ENCODE data around the gene SLC7A1.
A peak's percentile ranks its signal among the peaks of the same experiment; 100 is the strongest.
"Not testable (repeated sequence)": the region's sequence is repeated elsewhere in the genome, so short reads cannot be mapped to it uniquely, and the experiment has no call there.

SLC7A1 gene

DNA sequence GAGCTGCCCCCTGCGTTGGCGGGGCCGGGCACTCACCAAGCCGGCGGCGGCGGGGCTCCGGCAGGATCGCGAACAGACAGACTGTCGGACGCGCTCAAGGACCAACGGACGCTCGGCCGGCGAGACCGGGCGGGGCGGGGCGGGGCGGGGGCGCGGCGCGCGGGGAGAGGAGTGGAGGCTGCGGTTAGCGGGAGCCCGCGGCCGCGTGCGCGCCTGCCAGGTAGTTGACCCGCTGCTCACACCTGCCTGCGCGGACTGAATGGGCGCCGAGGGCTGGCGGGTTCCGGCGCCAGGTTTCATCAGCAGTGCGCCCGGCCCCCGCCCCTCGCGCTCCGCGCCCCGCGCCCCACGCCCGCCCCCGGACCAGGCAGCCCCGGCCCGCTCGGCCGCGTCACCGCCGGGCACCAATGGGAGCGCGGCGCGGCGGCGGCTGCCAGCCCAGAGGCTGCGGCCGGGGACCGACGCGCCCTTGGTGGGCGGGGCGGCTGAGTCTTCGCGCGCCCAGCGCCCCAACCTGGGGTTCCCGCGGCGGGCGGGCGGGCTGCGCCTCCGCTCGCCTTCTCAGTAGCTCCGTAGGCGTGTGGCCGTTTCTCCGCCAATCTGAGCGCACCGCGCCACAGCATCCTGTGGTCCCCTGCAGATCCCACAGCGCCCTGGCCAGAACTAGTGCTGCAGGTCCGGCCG, at the start of gene SLC7A1:
Gene SLC7A1 (minus strand): TSS at position 309 of the 684 bp plus-strand sequence. CDS start 59,500 bp downstream, outside the sequence.
- DNase-seq (ENCODE audit: low spot score): peak; percentile 78

DNA sequence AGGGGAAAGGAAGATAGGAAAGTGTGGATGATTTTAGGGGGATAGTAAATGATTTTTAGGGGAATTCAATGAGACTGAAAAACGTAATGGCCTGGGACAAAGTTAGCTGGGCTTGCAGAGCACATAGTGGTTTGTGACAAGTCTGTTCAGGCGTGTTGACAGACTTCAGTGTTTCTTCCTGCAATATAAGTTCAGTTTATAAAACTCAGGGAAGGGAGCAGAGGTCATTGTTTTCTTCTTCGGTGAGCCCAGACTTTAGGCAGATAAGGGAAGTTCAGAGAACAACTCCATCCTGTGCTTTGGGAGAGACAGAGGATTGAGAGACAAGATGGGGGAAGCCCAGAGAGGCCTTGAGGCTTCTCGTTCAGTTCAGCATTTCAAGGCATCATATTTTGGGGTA, 45.2 kb upstream of the SLC7A1 start:
- DNase-seq (ENCODE audit: low spot score): no peak

DNA sequence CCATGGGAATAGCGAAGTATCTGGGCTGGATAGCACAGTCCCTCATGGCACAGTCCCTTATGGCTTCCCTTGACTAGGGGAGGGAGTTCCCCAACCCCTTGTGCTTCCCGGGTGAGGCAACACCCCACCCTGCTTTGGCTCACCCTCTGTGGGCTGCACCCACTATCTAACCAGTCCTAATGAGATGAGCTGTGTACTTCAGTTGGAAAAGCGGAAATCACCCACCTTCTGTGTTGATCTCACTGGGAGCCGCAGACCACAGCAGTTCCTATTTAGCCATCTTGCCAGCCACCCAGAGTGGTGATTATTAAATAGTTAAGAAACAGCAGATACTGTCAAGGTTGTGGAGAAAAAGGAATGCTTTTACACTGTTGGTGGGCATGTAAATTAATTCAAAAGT, 41.3 kb upstream of the SLC7A1 start:
- DNase-seq (ENCODE audit: low spot score): not testable (repeated sequence)

DNA sequence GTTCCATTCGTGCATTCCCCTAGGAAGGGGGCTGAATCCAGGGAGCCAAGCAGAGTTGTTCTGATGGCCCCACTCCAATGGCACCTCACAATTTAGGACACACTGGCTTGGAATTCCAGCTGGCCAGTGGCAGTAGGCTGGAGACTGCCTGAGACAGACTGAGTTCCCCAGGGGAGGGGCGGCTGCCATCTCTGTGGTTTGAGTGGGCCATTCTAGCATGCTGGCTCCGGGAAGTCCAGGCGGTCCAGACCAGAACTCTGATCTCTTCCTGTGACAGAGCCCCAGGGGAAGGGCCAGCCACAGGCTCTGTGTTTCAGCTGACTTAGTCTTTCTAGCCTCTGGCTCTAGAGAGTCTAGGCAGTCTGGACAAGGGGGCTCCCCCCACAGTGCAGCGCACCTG, 29.5 kb upstream of the SLC7A1 start:
- DNase-seq (ENCODE audit: low spot score): no peak

DNA sequence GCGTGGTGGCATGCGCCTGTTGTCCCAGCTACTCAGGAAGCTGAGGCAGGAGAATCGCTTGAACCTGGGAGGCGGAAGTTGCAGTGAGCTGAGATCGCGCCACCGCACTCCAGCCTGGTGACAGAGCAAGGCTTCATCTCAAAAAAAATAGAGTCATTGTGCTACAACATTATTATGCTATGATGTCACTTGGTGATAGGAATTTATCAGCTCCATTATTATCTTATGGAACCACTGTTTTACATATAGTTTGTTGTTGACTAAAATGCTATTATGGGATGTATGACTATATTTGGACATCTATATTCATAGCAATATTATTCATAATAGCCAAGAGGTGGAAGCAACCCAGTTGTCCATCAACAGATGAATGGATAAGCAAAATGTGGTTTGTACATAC, 26.4 kb upstream of the SLC7A1 start:
- no peak for DNase-seq (ENCODE audit: low spot score)

DNA sequence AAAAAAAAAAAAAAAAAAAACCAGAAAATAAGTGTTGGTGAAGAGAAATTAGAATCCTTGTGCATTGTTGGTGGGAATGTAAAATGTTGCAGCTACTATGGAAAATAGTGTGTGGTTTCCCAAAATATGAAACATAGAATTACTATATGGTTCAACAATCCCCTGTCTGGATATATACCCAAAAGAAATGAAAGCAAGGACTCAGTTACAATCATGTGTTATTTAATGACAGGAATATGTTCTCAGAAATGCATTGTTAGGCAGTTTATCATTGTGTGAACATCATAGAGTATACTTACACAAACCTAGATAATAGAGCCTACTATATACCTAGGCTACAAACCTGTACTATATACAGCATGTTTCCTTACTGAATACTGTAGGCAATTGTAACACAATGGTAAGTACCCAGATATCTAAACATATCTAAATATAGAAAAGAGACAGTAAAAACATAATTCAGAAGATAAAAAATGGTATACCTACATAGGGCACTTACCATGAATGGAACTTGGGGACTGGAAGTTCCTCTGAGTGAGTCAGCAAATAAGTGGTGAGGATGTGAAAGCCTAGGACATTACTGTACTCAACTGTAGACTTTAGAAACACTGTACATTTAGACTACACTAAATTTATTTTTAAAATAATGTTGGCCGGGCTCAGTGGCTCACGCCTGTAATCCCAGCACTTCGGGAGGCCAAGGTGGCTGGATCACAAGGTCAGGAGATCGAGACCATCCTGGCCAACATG, 25.7 kb upstream of the SLC7A1 start:
- no peak for DNase-seq (ENCODE audit: low spot score)

DNA sequence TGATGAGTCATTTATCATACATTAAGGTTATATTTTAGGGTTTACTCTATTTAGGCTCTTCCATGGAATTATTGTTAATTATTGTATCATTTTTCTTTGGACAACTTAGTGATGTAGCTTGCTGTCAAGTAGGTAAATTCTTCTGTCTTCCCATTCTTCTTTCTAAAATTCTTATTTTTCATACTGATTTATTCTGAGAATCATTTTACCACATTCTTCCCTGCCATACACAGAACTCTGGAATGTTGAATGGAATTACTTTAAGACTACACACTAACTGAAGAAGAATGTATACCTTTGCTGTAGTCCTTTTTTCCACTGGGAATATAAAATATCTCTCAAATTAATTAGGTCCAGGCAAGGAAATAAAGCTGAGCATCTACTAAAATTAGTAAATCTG, 24.5 kb upstream of the SLC7A1 start:
- no peak for DNase-seq (ENCODE audit: low spot score)

DNA sequence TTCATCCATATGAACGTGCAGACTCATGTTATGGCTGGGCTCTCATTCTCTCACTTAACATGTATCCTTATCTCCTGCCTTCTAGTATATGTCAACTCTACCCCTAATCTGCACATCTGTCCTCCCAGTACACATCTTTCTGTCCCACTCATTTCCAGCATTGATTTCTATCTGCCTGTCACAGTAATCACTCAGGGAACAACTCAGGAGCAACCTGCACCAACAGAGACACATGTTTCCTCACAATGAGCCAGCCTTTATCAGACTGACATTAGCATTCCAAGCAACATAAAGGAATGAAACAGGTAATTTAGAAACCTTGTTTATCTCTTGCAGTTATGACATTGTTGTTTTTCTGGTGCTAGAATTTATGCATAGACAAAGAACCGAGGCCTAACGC, 17.6 kb upstream of the SLC7A1 start:
- DNase-seq (ENCODE audit: low spot score): no peak

DNA sequence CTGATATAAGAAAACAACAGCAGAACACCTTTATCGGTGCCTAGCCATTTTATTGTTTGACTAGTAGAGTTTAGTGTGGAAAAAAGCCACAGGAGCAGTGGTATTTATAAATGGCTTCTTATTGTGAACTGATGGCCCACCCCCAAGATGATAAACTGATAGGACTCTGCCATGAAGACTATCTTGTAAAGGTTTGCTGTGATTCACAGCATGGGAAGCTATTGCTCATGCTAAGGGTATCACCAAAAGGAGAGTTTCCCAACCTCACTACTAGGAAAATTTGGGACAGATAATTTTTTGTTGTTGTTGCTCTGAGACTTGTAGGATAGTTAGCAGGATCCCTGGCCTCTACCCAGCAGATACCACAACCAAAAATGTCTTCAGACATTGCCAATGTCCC, 12.0 kb upstream of the SLC7A1 start:
- DNase-seq (ENCODE audit: low spot score): no peak

DNA sequence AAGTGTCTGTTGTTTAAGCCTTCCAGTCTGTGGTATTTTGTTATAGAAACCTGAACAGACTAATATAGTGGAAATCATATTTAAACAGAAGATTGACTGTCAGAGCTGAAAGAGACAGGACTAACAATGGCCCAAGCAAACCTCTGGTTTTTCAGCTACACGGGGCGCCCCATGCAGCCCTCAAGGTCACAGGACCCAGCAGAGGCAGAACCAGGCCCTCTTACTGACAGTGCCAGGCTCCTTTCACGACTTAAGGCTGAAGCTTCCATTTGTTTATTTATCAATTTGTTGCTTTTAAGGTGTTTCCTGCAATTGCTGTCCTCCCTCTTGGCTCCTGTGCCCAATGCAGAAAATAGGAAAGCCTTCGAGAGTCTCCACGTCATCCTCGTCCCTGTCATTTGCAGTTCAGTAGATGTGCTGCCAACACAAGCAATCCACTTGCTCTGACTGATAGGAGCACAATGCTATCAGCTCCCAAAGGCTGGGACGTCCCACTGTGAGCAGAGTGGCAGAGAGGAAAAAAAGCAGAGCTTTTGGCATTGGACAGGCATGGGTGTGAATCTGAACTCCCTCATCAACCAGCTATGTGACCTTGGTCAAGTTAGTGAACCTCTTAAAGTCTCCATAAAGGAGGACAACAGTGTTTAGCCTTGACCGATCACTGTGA, 10.5 kb upstream of the SLC7A1 start:
- DNase-seq (ENCODE audit: low spot score): no peak

DNA sequence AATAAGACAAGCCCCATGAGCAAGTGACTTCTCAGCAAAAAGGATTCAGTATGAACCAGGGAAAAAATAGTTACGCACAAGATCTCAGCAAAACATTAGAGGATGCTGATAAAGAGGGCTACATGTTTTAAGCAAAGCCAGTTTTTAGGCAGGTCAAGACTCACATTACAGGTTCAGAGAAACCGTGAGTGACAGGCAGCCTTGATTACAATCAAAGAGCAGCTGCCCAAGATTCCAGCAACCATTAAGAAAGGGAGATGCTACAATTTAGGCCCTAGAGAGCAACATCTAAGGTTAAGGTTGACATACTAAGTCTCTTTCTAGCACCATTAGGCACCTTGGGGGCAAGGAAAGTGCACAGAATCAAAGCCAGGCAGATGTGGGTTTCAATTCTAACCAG, 2.8 kb upstream of the SLC7A1 start:
- DNase-seq (ENCODE audit: low spot score): no peak

DNA sequence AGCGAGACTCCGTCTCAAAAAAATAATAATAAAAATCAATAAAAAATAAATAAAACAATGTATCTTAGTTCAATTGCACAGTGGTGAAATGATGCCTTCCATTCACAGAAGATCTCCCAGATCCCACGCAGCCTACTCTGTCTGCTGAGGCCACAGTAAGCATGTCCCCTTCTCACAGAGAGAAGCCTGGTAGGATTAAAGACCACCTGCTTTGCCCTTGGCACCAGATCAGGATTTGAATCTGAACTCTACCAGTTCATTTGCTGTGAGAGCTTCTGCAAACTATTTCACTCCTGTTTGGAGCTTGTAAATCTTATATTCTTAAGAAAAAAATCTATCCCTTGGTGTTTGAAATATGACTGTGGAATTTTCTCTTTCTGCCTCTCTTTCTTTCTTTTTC, 2.2 kb upstream of the SLC7A1 start:
- DNase-seq (ENCODE audit: low spot score): no peak

DNA sequence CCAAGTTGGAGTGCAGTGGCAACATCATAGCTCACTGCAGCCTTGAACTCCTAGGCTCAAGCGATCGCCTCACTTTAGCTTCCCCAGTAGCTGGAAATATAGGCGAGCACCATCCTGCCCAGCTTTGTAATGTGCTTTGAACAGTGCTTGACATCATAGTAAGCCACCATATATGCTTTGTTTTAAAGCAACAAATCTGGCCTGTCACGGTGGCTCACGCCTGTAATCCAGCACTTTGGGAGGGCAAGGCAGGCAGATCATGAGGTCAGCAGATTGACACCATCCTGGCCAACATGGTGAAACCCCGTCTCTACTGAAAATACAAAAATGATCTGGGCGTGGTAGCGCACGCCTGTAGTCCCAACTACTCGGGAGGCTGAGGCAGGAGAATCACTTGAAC, 1.8 kb upstream of the SLC7A1 start:
- no peak for DNase-seq (ENCODE audit: low spot score)

DNA sequence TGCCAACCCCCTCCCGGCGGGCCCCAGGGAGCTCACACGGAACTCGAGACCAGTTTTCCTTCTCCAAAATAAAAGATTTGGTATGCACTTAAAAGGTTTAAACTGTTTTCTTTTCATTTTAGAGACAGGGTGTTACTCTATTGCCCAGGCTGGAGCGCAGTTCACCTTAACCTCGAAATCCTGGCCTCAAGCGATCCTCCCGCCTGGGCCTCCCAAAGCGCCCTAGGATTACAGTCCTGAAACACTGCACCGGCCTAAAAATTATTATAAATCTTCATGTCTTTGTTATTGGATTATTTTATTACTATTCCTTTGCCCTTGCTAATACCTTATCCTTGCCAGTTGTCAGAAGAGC, 553 bp upstream of the SLC7A1 start:
- no peak for DNase-seq (ENCODE audit: low spot score)

DNA sequence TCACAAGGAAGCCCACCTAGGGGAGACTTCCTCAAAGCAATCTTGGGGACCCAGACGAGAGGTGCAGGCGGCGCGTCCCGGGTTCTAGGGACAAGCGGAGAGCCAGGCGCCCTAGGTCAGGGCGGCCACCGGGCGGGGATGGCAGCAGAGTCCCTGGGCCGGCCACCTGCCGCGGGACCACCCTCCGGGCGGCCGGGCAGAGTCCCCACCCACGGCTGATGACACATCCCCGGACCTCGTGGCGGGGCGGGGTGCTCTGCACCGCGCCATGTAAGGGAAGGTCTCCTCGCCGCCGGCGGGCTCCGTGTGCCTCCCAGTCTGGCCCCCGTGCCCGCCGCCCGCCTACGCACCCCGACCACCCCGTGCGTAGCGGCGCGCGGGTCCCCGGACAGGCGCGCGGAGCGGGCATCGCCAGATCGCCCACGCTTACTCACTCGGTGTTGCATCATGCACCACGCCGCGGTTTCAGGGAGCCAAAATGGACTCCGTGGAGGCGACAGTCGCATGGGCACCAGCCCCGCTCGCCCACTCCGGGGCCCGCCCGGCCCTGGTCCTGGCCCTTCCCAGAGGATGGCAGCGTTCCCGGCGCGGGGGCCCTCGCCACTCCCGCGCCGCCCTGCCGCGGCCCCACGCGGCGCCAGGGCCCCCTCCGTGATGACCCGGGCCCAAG, 643 bp downstream of the SLC7A1 start:
- DNase-seq (ENCODE audit: low spot score): peak; percentile 30

DNA sequence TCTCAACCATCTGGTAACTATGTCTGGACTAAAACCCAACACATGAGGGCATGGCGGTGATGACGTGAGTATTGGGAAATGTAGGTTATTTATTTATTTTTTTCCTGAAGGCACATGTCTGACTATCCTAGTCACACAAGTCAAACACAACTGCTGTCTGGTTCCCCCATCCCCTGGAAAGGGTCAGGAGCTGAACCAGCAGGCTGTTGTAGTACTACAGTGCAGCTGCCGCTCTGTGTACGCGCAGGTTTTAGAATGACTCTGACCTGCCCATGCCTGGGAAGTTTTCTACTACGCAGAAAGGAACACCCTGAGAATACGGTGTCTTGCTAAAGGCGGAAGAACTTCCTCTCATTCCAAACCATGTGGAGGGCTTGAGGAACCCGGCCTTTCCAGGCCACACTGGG, 1.2 kb downstream of the SLC7A1 start:
- peak; percentile 39 for DNase-seq (ENCODE audit: low spot score)

DNA sequence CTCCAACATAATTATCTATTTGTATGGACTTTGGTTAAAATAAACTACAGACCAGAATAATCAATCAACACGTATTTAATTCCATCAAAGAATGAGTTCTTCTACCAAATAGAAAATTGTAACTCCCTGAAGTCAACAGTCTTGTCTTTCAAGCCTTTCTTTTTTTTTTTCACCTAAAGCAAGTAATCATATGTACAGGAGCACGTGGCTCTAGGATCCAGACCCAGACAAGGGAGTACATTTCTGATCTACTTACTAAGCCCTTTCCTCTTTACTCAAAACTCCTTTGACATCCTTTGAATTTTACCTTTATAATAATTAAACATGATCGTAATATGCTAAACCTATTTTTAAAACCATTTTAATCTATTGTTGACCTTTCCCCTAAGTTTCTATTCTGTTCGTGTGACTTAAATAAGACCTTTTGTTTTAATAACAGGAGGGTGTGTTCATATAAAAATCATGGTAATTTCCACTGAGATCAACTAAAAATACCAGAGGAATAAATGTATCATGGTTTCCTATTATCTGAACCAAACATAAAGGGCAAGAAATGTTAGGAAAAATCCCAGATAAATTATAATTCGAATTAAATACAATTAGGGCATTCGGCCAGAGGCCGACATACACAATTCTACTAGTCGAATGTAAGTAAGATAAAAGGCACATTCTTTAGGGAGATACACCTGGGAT, 1.7 kb downstream of the SLC7A1 start:
- no peak for DNase-seq (ENCODE audit: low spot score)

DNA sequence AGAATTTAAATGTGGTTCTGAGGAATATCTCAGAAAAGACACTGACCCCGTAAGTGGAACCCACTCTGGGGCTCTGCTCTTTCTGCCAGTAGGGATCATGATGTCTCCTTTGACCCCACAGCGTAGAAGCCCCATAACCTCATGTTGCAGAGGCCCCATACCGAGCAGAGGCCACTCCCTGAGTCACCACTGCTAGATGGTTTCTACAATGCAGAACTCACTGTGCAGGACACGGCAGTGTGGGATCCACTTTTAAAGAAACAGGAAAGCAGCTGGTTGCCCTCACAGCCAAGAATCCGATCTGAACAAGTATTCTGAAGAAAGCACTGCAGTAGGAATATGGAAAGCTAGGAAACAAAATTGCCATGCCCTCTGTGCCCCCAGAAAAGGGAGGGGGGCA, 4.2 kb downstream of the SLC7A1 start:
- DNase-seq (ENCODE audit: low spot score): no peak

DNA sequence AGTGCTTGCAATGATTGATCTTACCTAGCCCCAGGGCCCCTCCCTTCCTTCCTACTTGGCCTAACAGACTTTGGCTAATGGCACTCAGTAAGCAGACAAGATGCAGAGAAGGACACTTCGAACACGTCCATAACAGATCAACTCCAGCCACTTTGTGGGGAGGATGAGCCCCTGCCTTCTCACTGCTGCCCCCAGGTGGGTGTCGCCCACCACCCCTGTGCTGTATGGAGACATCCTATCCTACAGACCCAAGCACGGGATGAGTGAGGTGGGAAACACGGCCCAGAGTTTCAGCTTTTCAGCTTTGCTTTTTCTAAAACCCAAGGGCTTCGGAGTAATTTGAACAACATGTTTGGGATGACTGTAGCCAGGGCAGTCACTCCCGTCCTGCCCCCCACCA, 5.5 kb downstream of the SLC7A1 start:
- no peak for DNase-seq (ENCODE audit: low spot score)

DNA sequence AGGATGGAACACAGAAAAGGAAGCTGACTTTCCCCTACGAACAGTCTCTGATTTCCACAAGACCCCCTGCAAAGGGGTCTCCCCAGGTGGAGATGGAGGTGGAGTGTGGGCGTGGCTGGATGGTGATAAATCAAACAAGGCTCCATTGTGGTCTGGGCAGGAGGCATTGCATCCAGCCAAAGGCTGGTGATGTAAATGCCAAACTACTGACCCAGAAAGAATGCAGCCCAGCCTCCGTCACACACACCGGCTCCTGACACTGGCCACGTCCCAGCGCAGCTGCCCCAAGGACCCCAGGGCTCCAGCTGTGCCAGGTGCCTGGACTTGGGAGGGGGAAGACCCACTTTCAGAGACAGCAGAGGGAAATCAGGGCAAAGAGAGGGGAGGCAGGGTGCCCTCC, 6.3 kb downstream of the SLC7A1 start:
- DNase-seq (ENCODE audit: low spot score): no peak

DNA sequence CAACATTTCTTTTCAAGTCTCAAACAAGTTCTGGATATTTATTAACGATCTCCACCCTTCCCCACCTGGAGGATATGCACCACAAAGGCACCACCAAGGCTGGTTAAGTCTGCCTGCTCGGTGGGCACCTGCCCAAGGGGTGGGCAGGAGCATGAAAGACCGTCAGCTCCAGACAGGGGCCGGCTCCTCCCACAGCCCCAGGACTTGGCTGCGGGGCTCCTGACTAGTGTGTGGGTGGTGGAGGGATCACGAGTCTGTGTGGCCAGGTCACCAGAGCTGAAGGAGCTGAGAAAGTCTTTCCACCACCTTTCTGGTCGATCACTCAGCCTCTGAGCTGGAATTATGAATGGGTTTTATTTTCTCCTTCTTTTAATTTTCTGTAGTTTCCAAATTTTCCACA, 7.8 kb downstream of the SLC7A1 start:
- DNase-seq (ENCODE audit: low spot score): no peak

DNA sequence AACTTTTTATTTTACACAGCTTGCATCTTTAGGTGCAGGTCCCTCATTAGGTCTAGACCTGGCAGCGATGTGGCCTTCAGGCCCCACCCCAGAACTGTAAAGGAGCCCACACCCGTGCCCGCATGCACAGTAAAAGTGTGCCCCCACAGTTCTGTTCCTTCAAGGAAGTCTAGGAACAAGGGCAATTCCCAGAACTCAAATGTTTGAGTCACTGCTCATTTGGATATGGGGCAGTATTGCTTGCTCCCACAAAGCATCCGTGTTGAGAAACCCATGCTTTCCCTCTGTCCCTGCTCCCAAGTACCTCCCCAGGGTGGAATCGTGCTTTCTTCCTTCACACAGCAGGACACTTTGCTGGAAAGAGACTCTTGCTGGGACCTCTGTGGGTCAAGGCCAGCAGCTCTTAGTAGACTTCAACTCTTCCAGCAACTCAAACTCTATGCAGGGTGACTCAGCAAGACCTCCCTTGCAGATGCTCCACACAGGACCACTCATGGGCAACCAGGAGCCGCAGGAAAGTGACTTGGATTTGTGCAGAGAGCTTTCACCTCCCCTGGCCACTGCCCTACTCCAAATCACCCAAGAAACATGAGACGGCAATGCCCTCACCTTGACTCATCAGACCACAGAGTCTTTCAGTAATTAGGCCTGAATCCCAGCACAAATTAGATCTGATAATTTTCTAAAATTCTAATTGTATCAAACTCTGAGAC, 12.3 kb downstream of the SLC7A1 start:
- DNase-seq (ENCODE audit: low spot score): no peak

Data from HuH-7 (cell line).